Ishikawa (cell line): ENCODE results near the gene ELOVL2.

Experiments
- CEBPB ChIP-seq: IDR thresholded peaks from 2 replicates; pipeline ENCODE4 v1.6.1; 2012
- CREB1 ChIP-seq: IDR thresholded peaks from 2 replicates; pipeline ENCODE4 v1.6.1; 2012; ENCODE audit warnings: low read depth
- EGR1 ChIP-seq: IDR thresholded peaks from 2 replicates; pipeline ENCODE4 v1.6.1; 2012
- EP300 ChIP-seq: IDR thresholded peaks from 2 replicates; pipeline ENCODE4 v1.6.1; 2012; ENCODE audit warnings: borderline replicate concordance
- FOXM1 ChIP-seq: IDR thresholded peaks from 2 replicates; pipeline ENCODE4 v1.6.1; 2012; ENCODE audit warnings: low read depth, borderline replicate concordance
- NFIC ChIP-seq: IDR thresholded peaks from 2 replicates; pipeline ENCODE4 v1.6.1; 2012
- RAD21 ChIP-seq: IDR thresholded peaks from 2 replicates; pipeline ENCODE4 v1.6.1; 2012; ENCODE audit warnings: low read depth
- TAF1 ChIP-seq: IDR thresholded peaks from 2 replicates; pipeline ENCODE4 v1.6.1; 2012; ENCODE audit warnings: low read depth, mild to moderate bottlenecking
- TCF12 ChIP-seq: IDR thresholded peaks from 2 replicates; pipeline ENCODE4 v1.6.1; 2012; ENCODE audit warnings: low read depth
- TEAD4 ChIP-seq: IDR thresholded peaks from 2 replicates; pipeline ENCODE4 v1.6.1; 2012
- YY1 ChIP-seq: IDR thresholded peaks from 2 replicates; pipeline ENCODE4 v1.6.1; 2012; ENCODE audit warnings: low read depth
- ZBTB7A ChIP-seq: IDR thresholded peaks from 2 replicates; pipeline ENCODE4 v1.6.1; 2012; ENCODE audit warnings: low read depth
- TF ChIP-seq, protein P1 (sequence below): IDR thresholded peaks from 2 replicates; pipeline ENCODE4 v1.6.1; 2012
- TF ChIP-seq, protein P2 (sequence below): IDR thresholded peaks from 2 replicates; pipeline ENCODE4 v1.6.1; 2012; ENCODE audit warnings: low read depth, mild to moderate bottlenecking
- TF ChIP-seq, protein P3 (sequence below): IDR thresholded peaks from 2 replicates; pipeline ENCODE4 v1.6.1; 2012

Gene ELOVL2

DNA sequence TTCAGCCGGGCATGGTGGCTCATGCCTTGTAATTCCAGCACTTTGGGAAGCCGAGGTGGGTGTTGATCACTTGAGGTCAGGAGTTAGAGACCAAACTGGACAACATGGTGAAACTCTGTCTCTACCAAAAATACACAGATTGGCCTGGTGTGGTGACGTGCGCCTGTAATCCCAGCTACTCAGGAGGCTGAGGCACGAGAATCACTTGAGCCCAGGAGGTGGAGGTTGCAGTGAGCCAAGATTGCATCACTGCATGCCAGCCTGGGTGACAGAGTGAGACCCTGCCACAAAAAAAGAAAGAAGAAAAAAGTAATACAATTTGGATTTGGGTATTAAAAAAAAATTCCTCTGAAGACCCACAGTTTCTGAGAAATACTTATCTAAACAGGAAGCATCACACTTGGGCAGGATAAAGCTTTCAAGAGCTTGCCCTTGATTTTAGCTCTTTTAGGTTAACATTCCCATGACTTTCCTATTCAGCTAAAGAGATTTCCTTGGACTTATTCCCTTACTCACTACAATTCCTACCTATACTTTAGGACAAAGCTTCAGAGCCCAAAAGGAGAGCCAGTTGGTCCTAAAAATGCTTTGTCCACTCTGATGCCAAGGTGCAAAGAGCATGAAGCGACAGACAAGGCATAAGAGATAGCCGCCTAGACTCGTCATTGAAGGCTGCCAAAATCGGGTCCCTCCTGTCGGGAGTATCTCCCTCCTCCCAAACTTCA is 1.9 kb downstream of the ELOVL2 start:
- TF ChIP-seq TEAD4 (no peak), CEBPB (no peak), FOXM1 (no peak), ZBTB7A (no peak), NFIC (no peak), EGR1 (no peak), EP300 (no peak), YY1 (no peak), RAD21 (no peak), CREB1 (no peak), TCF12 (no peak)
- TF ChIP-seq, protein P1, sequence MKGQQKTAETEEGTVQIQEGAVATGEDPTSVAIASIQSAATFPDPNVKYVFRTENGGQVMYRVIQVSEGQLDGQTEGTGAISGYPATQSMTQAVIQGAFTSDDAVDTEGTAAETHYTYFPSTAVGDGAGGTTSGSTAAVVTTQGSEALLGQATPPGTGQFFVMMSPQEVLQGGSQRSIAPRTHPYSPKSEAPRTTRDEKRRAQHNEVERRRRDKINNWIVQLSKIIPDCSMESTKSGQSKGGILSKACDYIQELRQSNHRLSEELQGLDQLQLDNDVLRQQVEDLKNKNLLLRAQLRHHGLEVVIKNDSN: no peak
- TF ChIP-seq, protein P2, sequence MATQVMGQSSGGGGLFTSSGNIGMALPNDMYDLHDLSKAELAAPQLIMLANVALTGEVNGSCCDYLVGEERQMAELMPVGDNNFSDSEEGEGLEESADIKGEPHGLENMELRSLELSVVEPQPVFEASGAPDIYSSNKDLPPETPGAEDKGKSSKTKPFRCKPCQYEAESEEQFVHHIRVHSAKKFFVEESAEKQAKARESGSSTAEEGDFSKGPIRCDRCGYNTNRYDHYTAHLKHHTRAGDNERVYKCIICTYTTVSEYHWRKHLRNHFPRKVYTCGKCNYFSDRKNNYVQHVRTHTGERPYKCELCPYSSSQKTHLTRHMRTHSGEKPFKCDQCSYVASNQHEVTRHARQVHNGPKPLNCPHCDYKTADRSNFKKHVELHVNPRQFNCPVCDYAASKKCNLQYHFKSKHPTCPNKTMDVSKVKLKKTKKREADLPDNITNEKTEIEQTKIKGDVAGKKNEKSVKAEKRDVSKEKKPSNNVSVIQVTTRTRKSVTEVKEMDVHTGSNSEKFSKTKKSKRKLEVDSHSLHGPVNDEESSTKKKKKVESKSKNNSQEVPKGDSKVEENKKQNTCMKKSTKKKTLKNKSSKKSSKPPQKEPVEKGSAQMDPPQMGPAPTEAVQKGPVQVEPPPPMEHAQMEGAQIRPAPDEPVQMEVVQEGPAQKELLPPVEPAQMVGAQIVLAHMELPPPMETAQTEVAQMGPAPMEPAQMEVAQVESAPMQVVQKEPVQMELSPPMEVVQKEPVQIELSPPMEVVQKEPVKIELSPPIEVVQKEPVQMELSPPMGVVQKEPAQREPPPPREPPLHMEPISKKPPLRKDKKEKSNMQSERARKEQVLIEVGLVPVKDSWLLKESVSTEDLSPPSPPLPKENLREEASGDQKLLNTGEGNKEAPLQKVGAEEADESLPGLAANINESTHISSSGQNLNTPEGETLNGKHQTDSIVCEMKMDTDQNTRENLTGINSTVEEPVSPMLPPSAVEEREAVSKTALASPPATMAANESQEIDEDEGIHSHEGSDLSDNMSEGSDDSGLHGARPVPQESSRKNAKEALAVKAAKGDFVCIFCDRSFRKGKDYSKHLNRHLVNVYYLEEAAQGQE: no peak

DNA sequence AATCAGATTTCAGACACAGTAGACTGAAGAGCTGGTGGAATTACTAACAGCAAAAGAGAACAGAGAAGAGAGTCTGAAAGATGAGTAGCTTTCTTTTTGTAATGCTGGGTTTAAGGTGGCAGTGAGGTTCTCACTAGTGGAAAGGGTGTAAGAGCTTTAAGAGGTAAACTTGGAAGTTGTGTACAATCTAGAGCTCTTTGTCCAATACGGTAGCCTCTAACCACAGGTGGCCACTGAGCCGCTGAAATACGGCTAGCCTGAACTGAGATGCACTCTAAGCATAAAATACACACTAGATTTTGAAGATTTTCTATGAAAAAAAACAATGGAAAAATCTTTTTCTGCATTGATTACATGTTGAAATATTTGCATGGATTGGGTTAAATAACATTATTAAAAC is 4.0 kb downstream of the ELOVL2 start:
- TF ChIP-seq CREB1 (no peak), EGR1 (no peak), TEAD4 (no peak), FOXM1 (no peak), RAD21 (no peak), YY1 (no peak), TCF12 (no peak), CEBPB (no peak), TAF1 (no peak), NFIC (no peak), EP300 (no peak), ZBTB7A (no peak)
- TF ChIP-seq, protein P3, sequence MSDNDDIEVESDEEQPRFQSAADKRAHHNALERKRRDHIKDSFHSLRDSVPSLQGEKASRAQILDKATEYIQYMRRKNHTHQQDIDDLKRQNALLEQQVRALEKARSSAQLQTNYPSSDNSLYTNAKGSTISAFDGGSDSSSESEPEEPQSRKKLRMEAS: no peak
- TF ChIP-seq, protein P2: no peak
- TF ChIP-seq, protein P1: no peak

DNA sequence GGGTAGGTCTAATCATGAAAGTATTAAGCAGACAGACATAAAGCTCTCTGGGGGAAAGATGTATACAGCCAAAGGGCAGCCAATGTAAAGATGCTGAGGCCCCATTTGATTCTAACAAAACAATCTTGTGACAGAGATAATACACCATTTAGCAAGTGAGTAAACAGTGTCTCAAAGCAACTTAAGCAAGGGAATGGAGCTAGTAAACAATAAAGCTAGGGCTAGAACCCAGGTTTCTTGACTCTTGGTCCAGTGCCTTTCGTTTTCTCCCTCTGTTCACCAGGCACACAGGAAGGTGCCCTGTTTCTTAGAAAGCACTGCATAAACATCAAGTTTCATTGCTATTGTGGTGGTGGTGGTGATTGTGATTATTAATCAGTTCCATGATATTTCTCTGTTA is 5.1 kb downstream of the ELOVL2 start:
- TF ChIP-seq EP300: no peak
- no peak for TF ChIP-seq RAD21
- TF ChIP-seq, protein P1: no peak

DNA sequence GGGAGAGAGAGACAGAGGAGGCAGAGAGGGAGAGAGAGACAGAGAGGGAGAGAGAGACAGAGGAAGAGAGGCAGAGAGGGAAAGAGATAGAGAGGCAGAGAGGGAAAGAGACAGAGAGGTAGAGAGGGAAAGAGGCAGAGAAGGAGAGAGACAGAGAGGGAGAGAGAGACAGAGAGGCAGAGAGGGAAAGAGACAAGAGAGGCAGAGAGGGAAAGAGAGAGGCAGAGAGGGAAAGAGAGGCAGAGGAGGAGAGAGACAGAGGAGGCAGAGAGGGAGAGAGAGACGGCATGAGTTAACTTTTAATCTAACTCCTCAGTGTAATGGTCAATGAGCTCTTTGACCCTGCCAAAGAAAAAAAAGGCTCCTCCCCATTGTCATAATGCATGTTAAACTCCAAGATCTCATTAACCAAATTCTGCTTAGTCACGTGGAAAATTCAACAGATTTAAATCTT is 7.1 kb downstream of the ELOVL2 start:
- TF ChIP-seq TAF1 (no peak), CREB1 (no peak), TEAD4 (no peak), FOXM1 (no peak)

DNA sequence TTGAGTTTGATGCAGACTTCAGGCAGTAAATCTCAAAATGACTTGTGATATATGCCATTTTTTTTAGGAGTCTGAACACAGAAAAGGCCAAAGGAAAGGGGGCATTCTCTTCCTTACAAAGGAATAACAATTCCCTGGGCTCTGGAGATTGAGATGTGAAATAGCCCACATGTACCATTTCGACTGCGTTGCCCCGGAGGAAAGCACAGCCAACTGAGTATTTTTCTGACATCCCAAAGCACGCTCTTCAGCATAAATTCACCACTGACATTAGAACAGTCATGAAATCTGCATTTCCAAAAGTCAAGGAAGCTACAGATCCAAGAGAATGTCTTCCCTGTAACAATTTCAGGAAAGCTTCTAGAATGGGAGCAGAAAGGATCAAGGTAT is 7.8 kb downstream of the ELOVL2 start:
- no peak for TF ChIP-seq TEAD4
- no peak for TF ChIP-seq ZBTB7A
- no peak for TF ChIP-seq RAD21
- TF ChIP-seq YY1: no peak
- TF ChIP-seq NFIC: no peak
- TF ChIP-seq TCF12: no peak
- TF ChIP-seq, protein P3: no peak
